ENCODE results near the gene SLC26A8. TPM values are rescaled to one million over a fixed set of nuclear protein-coding genes. Genes with fewer than 3 reads are reported as not detected.

The SLC26A8 gene
- total RNA-seq, 1 donor from 2014 or later, result not detected

DNA sequence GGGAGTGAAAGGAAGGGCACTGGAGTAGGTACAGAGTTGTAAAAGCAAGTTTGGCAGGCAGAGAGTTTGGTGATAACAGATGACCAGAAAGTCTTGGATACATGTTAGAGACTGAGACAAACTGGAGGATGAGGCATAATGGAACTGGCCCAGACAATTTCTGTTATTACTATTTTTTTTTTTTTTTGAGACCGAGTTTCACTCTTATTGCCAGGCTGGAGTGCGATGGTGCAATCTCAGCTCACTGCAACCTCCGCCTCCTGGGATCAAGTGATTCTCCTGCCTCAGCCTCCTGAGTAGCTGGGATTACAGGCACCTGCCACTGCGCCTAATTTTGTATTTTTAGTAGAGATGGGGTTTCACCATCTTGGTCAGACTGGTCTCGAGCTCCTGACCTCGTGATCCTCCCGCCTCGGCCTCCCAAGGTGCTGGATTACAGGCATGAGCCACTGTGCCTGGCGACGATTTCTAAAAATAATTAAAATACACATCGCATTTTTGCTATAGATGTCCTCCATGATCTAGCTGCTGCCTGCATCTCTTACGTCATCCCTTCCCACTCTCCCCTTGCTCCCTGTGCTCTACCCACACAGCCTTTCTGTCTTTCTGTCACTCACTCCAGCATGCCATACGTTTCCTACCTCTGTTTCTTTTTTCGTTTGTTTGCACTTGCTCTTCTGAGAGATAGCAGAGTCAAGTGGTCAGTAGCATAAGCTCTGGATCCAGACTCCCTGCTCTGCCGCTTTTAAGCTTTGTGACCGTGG lies 26.7 kb upstream of the SLC26A8 start:
- no peaks in the 10 kb centered on the region for H3K9me3 ChIP-seq
- intact Hi-C loops (cut with DNase I), result no loop called here
- no peak for DNase-seq (ENCODE audit: extremely low spot score in 2 of 2)
- no peaks in the 10 kb centered on the region for H3K27me3 ChIP-seq
- H3K4me3 ChIP-seq, result no peak overlapping the region
- H3K27ac ChIP-seq, result no peak overlapping the region
- TF ChIP-seq, protein P1, sequence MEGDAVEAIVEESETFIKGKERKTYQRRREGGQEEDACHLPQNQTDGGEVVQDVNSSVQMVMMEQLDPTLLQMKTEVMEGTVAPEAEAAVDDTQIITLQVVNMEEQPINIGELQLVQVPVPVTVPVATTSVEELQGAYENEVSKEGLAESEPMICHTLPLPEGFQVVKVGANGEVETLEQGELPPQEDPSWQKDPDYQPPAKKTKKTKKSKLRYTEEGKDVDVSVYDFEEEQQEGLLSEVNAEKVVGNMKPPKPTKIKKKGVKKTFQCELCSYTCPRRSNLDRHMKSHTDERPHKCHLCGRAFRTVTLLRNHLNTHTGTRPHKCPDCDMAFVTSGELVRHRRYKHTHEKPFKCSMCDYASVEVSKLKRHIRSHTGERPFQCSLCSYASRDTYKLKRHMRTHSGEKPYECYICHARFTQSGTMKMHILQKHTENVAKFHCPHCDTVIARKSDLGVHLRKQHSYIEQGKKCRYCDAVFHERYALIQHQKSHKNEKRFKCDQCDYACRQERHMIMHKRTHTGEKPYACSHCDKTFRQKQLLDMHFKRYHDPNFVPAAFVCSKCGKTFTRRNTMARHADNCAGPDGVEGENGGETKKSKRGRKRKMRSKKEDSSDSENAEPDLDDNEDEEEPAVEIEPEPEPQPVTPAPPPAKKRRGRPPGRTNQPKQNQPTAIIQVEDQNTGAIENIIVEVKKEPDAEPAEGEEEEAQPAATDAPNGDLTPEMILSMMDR (IDR thresholded peaks at IDR 0.05), result no peak
- TF ChIP-seq POLR2AphosphoS5 (IDR thresholded peaks at IDR 0.05; ENCODE audit: insufficient read depth in 1 of 2, low read depth in 1 of 2) (no peak), POLR2A (IDR thresholded peaks at IDR 0.05) (no peak)
- H3K36me3 ChIP-seq, result no peaks in the 10 kb centered on the region
- peaks cover 53% of the 10 kb centered on the region for H3K4me1 ChIP-seq

DNA sequence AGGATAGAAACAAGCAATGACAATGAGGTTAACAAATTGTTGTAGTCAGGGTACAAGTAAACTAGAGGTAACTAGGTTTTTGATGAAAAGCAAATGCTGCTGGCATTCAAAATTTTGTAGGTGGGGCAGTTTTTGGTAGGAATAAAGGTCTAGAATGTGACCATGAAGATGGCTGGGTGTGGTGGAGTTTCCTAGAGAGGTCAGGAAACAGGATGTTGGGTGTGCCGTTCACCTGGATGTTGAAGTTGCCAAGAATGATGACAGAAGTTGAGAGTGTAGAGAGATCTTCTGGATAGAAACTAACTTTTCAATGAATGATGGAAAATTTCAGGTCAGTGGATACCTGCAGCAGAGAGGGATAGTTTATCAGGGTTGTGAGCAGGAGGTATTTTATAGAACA lies 25.9 kb upstream of the SLC26A8 start:
- TF ChIP-seq, protein P1 (IDR thresholded peaks at IDR 0.05), result no peak
- TF ChIP-seq POLR2AphosphoS5 (IDR thresholded peaks at IDR 0.05; ENCODE audit: insufficient read depth in 1 of 2, low read depth in 1 of 2), result peak in 1 of 2 donors; percentile 11
- peaks cover 53% of the 10 kb centered on the region for H3K4me1 ChIP-seq
- no peaks in the 10 kb centered on the region for H3K36me3 ChIP-seq
- H3K9me3 ChIP-seq, result no peaks in the 10 kb centered on the region
- no peak for DNase-seq (ENCODE audit: extremely low spot score in 2 of 2)
- no peak overlapping the region for H3K4me3 ChIP-seq
- intact Hi-C loops (cut with DNase I), result no loop called here
- no peak overlapping the region for H3K27ac ChIP-seq
- no peaks in the 10 kb centered on the region for H3K27me3 ChIP-seq

DNA sequence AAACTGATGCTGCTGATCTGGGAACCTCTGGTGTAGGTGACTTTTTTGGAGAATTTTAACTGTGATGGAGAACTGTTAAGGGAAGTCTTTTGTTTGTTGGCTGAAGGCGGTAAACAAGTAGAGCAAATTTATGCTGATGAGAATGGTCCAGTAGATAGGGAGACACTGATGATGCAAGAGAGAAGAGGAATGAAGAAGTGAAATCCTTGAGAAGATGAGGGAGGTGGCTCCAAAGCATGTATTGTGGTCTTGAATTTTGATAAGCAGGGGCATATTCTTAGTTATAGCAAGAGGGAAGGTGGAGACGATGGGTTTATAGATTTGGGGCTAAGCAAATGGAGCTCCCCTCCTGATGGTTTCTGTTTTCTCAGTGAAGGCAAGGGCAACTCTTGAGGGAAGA lies 25.1 kb upstream of the SLC26A8 start:
- no peak for DNase-seq (ENCODE audit: extremely low spot score in 2 of 2)
- Histone ChIP-seq H3K9me3 (no peaks in the 10 kb centered on the region), H3K36me3 (no peaks in the 10 kb centered on the region), H3K27ac (no peak overlapping the region), H3K4me1 (peaks cover 47% of the 10 kb centered on the region), H3K4me3 (no peak overlapping the region), H3K27me3 (no peaks in the 10 kb centered on the region)
- TF ChIP-seq POLR2A (IDR thresholded peaks at IDR 0.05) (no peak), POLR2AphosphoS5 (IDR thresholded peaks at IDR 0.05; ENCODE audit: insufficient read depth in 1 of 2, low read depth in 1 of 2) (no peak)
- TF ChIP-seq, protein P1 (IDR thresholded peaks at IDR 0.05), result no peak
- intact Hi-C loops (cut with DNase I), result no loop called here

DNA sequence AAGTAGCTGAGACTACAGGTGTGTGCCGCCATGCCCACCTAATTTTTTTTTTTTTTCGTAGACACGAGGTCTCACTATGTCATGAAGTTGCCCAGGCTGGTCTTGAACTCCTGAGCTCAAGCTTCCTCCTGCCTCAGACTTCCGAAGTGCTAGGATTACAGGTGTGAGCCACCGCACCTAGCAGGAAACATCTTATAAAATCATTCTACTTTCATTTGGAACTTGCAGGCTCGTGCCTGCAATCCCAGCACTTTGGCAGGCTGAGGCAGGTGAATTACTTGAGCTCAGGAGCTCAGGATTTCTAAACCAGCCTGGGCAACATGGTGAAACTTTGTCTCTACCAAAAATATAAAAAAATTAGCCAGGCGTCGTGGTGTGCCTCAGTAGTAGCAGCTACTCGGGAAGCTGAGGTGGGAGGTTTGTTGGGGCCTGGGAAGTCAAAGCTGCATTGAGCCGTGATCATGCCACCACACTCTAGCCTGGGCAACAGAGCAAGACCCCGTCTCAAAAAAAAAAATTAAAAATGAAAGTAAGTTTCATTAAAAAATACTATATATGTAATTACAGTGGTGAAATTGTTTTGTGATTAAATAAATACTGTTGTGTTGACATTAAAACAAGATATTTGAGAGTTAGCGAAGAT lies 18.3 kb upstream of the SLC26A8 start:
- intact Hi-C loops (cut with DNase I), result no loop called here
- no peak for DNase-seq (ENCODE audit: extremely low spot score in 2 of 2)
- Histone ChIP-seq H3K36me3 (no peaks in the 10 kb centered on the region), H3K9me3 (no peaks in the 10 kb centered on the region), H3K27ac (no peak overlapping the region), H3K27me3 (no peaks in the 10 kb centered on the region), H3K4me1 (peaks cover 44% of the 10 kb centered on the region), H3K4me3 (no peak overlapping the region)
- TF ChIP-seq POLR2A (IDR thresholded peaks at IDR 0.05), result no peak
- TF ChIP-seq POLR2AphosphoS5 (IDR thresholded peaks at IDR 0.05; ENCODE audit: insufficient read depth in 1 of 2, low read depth in 1 of 2), result no peak
- TF ChIP-seq, protein P1 (IDR thresholded peaks at IDR 0.05), result no peak

DNA sequence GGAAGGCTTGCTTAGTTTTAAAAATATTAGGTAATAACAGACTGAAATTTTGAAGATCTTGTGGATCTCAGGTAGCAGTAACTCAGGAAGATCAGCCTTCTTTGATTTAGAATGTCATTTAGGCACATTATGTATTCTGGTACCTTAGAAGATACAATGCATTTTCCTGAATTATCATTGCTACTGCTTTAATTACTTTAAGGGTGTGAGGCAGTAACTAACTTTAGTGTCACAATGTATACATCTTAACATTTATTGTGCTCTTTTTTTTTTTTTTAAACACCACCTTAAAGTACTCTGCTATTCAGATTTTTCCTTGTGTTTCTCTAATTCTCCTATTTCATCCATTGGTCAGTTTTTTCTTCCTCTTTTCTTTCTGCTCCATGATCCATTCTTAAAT lies 16.5 kb upstream of the SLC26A8 start:
- Histone ChIP-seq H3K27me3 (no peaks in the 10 kb centered on the region), H3K9me3 (no peaks in the 10 kb centered on the region), H3K36me3 (no peaks in the 10 kb centered on the region), H3K4me1 (peaks cover 53% of the 10 kb centered on the region), H3K4me3 (no peak overlapping the region), H3K27ac (no peak overlapping the region)
- no peak for DNase-seq (ENCODE audit: extremely low spot score in 2 of 2)
- intact Hi-C loops (cut with DNase I), result no loop called here
- no peak for TF ChIP-seq POLR2AphosphoS5 (IDR thresholded peaks at IDR 0.05; ENCODE audit: insufficient read depth in 1 of 2, low read depth in 1 of 2)

Data from vagina (tissue), 2 donors.